Hematopoietic multipotent progenitor cell treated with erythropoietin and hydrocortisone succinate and interleukin-3 and kit ligand, for 4 days (in vitro differentiated cells): Measurements from ENCODE around the gene DPYD.

Source experiments
- DNase-seq: peaks from one replicate; pipeline ENCODE4 v3.0.0-alpha.2; 2015

DPYD gene

GRCh38 chr1:97506368-97506767, 414.5 kb downstream of the DPYD start:
- no peak for DNase-seq

GRCh38 chr1:97505816-97506215, 415.0 kb downstream of the DPYD start:
- DNase-seq = no peak

- DNase-seq = no peak
These were observed 415.5 kb downstream of the DPYD start for GRCh38 chr1:97505289-97505688.

- no peak for DNase-seq
These were observed 418.5 kb downstream of the DPYD start for GRCh38 chr1:97502360-97502759.

GRCh38 chr1:97501628-97502027, 419.2 kb downstream of the DPYD start:
- DNase-seq = no peak

GRCh38 chr1:97500760-97501159, 420.1 kb downstream of the DPYD start:
- DNase-seq = no peak

- no peak for DNase-seq
These were observed 421.2 kb downstream of the DPYD start for GRCh38 chr1:97499667-97500066.

GRCh38 chr1:97489834-97490233, 431.0 kb downstream of the DPYD start:
- peak; percentile 45 for DNase-seq

GRCh38 chr1:97488530-97488929, 432.3 kb downstream of the DPYD start:
- peak; percentile 9 for DNase-seq

- DNase-seq = no peak
These were observed 438.8 kb downstream of the DPYD start for GRCh38 chr1:97482022-97482421.

- no peak for DNase-seq
These were observed 453.4 kb downstream of the DPYD start for GRCh38 chr1:97467445-97467844.

- no peak for DNase-seq
These were observed 456.5 kb downstream of the DPYD start for GRCh38 chr1:97464305-97464704.

- DNase-seq = no peak
These were observed 459.1 kb downstream of the DPYD start for GRCh38 chr1:97461782-97462181.

- no peak for DNase-seq
These were observed 463.3 kb downstream of the DPYD start for GRCh38 chr1:97457446-97458089.

GRCh38 chr1:97451944-97452343, 468.9 kb downstream of the DPYD start:
- DNase-seq = no peak

GRCh38 chr1:97451046-97451826, 469.6 kb downstream of the DPYD start:
- DNase-seq = no peak

- no peak for DNase-seq
These were observed 478.9 kb downstream of the DPYD start for GRCh38 chr1:97441966-97442365.

- DNase-seq = no peak
These were observed 487.0 kb downstream of the DPYD start for GRCh38 chr1:97433824-97434177.

GRCh38 chr1:97433094-97433823, 487.6 kb downstream of the DPYD start:
- no peak for DNase-seq

GRCh38 chr1:97427371-97427770, 493.5 kb downstream of the DPYD start:
- no peak for DNase-seq

GRCh38 chr1:97424209-97424608, 496.6 kb downstream of the DPYD start:
- no peak for DNase-seq

GRCh38 chr1:97423403-97423802, 497.4 kb downstream of the DPYD start:
- no peak for DNase-seq

- DNase-seq = no peak
These were observed 503.2 kb downstream of the DPYD start for GRCh38 chr1:97417661-97418060.

- DNase-seq = no peak
These were observed 506.0 kb downstream of the DPYD start for GRCh38 chr1:97414682-97415312.
